NCI-H2171 (cell line): ENCODE measurements around the gene B3GNT5.

Experiments
- DNase-seq: peaks from one replicate; lab custom pipeline; 2025; lab: John Stamatoyannopoulos, UW

B3GNT5 gene

GRCh38 chr3:183230826-183231225 lies 22.2 kb upstream of the B3GNT5 start:
- no peak for DNase-seq

- no peak for DNase-seq
Measured at GRCh38 chr3:183233966-183234365, 19.1 kb upstream of the B3GNT5 start.

- DNase-seq = no peak
Measured at GRCh38 chr3:183239046-183239445, 14.0 kb upstream of the B3GNT5 start.

- DNase-seq = no peak
Measured at GRCh38 chr3:183242431-183242830, 10.6 kb upstream of the B3GNT5 start.

GRCh38 chr3:183244219-183244618 lies 8.8 kb upstream of the B3GNT5 start:
- no peak for DNase-seq

GRCh38 chr3:183244981-183245476 lies 8.0 kb upstream of the B3GNT5 start:
- no peak for DNase-seq

GRCh38 chr3:183247011-183247589 lies 6.0 kb upstream of the B3GNT5 start:
- DNase-seq = no peak

GRCh38 chr3:183249006-183249718 lies 3.9 kb upstream of the B3GNT5 start:
- DNase-seq = no peak

- DNase-seq = no peak
Measured at GRCh38 chr3:183252118-183252782, 803 bp upstream of the B3GNT5 start.

GRCh38 chr3:183253528-183254486 lies 754 bp downstream of the B3GNT5 start:
- DNase-seq = no peak

GRCh38 chr3:183254487-183255347 lies 1.7 kb downstream of the B3GNT5 start:
- DNase-seq = no peak

- DNase-seq = no peak
Measured at GRCh38 chr3:183255348-183255730, 2.3 kb downstream of the B3GNT5 start.

- DNase-seq = no peak
Measured at GRCh38 chr3:183259087-183259486, 6.0 kb downstream of the B3GNT5 start.

GRCh38 chr3:183259621-183260020 lies 6.6 kb downstream of the B3GNT5 start:
- no peak for DNase-seq

GRCh38 chr3:183260167-183260904 lies 7.3 kb downstream of the B3GNT5 start:
- no peak for DNase-seq

- DNase-seq = no peak
Measured at GRCh38 chr3:183261151-183261724, 8.2 kb downstream of the B3GNT5 start.

GRCh38 chr3:183262875-183263378 lies 9.9 kb downstream of the B3GNT5 start:
- no peak for DNase-seq

GRCh38 chr3:183264268-183264667 lies 11.2 kb downstream of the B3GNT5 start:
- no peak for DNase-seq

GRCh38 chr3:183265157-183265642 lies 12.1 kb downstream of the B3GNT5 start:
- no peak for DNase-seq
